K562 (cell line): ENCODE results near the gene WNK2. TPM values are rescaled to one million over a fixed set of nuclear protein-coding genes. Genes with fewer than 3 reads are reported as not detected.

Experiments
- ATAC-seq: fragments of 200-7000 bp; cut with Tn5 transposase; 3 replicates; pipeline ENCODE4 v1.9.1; 2020; ENCODE audit warnings: moderate library complexity
- BruUV-seq: library from RNA; stranded (reverse); fragments of 400-500 nt; replicated peaks from 2 replicates; lab custom pipeline; 2021; lab: Mats Ljungman, UMichigan
- CTCF ChIA-PET: fragments of 300-600 bp; formaldehyde crosslinking; extraction: SDS; loops from one replicate; lab custom pipeline; 2021; ENCODE audit warnings: low intra/inter-chr PET ratio; lab: Yijun Ruan, JAX
- POLR2A ChIA-PET: fragments of 300-600, 350-650 bp; sonication (Branson Sonifier 250); formaldehyde crosslinking; extraction: SDS; loops from one replicate; lab custom pipeline; 2021; ENCODE audit warnings: antibody characterized with exemption, inconsistent platforms; lab: Yijun Ruan, JAX
- DNase-seq, 4 experiments: peaks; one replicate each; pipeline versions ENCODE4 v3.0.0 to v3.0.0-alpha.2; 2011 to 2018; ENCODE audit warnings: low spot score in 3 of 4, mixed read lengths in 3 of 4; ENCODE audit errors: extremely low read depth in 1 of 4
- FAIRE-seq: peaks from 2 replicates; lab custom pipeline; 2011; peaks lifted over from hg19 to GRCh38; lab: Jason Lieb, UNC
- H2AFZ ChIP-seq: 2 replicates; pipeline ENCODE4 v1.6.0; 2011; ENCODE audit warnings: low read depth, low read length, control low read depth, inconsistent platforms
- H3K27ac ChIP-seq: fragments of 200-600 bp; 3 replicates; pipeline ENCODE4 v1.8.0; 2011; ENCODE audit warnings: low read depth, mild to moderate bottlenecking, control low read depth, inconsistent platforms, low read length, moderate library complexity, mixed read lengths; ENCODE audit errors: extremely low read depth
- H3K27me3 ChIP-seq, 2 experiments: fragments of 300-600 bp in 1 of 2; 2 replicates in 1 of 2; 3 replicates in 1 of 2; pipeline versions ENCODE4 v1.6.0 to v1.8.0; 2011; ENCODE audit warnings: inconsistent platforms in 2 of 2, low read length in 2 of 2, mild to moderate bottlenecking in 1 of 2, mixed read lengths in 1 of 2, moderate library complexity in 1 of 2; ENCODE audit not compliant: control insufficient read depth in 2 of 2, insufficient read depth in 2 of 2
- H3K36me3 ChIP-seq: fragments of 300-600 bp; 3 replicates; pipeline ENCODE4 v1.8.0; 2011; ENCODE audit warnings: mild to moderate bottlenecking, low read length, inconsistent platforms; ENCODE audit not compliant: control insufficient read depth, insufficient read depth
- H3K4me1 ChIP-seq, 2 experiments: fragments of 200-600 bp in 1 of 2; replicated peaks in 1 of 2; 2 replicates in 1 of 2; 3 replicates in 1 of 2; pipeline versions ENCODE4 v1.5.1 to v1.8.0; 2011; ENCODE audit warnings: inconsistent platforms in 2 of 2, low read length in 2 of 2, mild to moderate bottlenecking in 1 of 2, mixed read lengths in 1 of 2, moderate library complexity in 1 of 2; ENCODE audit not compliant: control insufficient read depth in 2 of 2, insufficient read depth in 2 of 2
- H3K4me2 ChIP-seq: 2 replicates; pipeline ENCODE4 v1.6.1; 2011; ENCODE audit warnings: low read length, control low read depth, inconsistent platforms, mixed read lengths; ENCODE audit not compliant: insufficient read depth
- H3K4me3 ChIP-seq: fragments of 200-600 bp; sonication (generic), shearing (Covaris generic); 2 replicates; pipeline ENCODE4 v1.5.1; 2016; ENCODE audit warnings: control low read depth, inconsistent platforms
- H3K79me2 ChIP-seq: fragments of 200-600 bp; 3 replicates; pipeline ENCODE4 v1.8.0; 2011; ENCODE audit warnings: low read length, inconsistent platforms; ENCODE audit not compliant: control insufficient read depth, insufficient read depth
- H3K9ac ChIP-seq, 2 experiments: 2 replicates each; pipeline versions ENCODE4 v1.6.0 to v1.6.1; 2011; ENCODE audit warnings: low read depth in 2 of 2, low read length in 2 of 2, control low read depth in 1 of 2, inconsistent platforms in 1 of 2, mild to moderate bottlenecking in 1 of 2, mixed read lengths in 1 of 2; ENCODE audit not compliant: insufficient read depth in 1 of 2
- H3K9me1 ChIP-seq: one replicate; pipeline ENCODE4 v1.6.0; 2011; ENCODE audit warnings: inconsistent platforms, mild to moderate bottlenecking, low read length, moderate library complexity; ENCODE audit not compliant: control insufficient read depth, insufficient read depth
- H3K9me3 ChIP-seq: replicated peaks from 2 replicates; pipeline ENCODE4 v1.5.1; 2011; ENCODE audit warnings: low read depth, low read length, inconsistent platforms; ENCODE audit not compliant: control insufficient read depth, insufficient read depth
- H4K20me1 ChIP-seq: replicated peaks from 2 replicates; pipeline ENCODE4 v1.6.1; 2011; ENCODE audit warnings: low read length, inconsistent platforms, mixed read lengths; ENCODE audit not compliant: control insufficient read depth, insufficient read depth
- ADNP ChIP-seq: fragments of 200-800 bp; sonication (Bioruptor generic); IDR thresholded peaks from 2 replicates; pipeline ENCODE4 v1.6.1; 2016; ENCODE audit warnings: missing genetic modification characterization, missing compliant biosample characterization
- BHLHE40 ChIP-seq: IDR thresholded peaks from 2 replicates; pipeline ENCODE4 v1.6.1; 2011; ENCODE audit warnings: low read length, improper control_type of control experiment
- FOXA3 ChIP-seq, 2 experiments: fragments of 450-650 bp in 1 of 2; sonication (generic) in 1 of 2; formaldehyde crosslinking; IDR thresholded peaks in 1 of 2; conservative IDR thresholded peaks in 1 of 2; 2 replicates each; pipeline versions ENCODE4 v1.4.0 to v1.8.0; 2020 to 2022; ENCODE audit warnings: mild to moderate bottlenecking in 2 of 2, missing genetic modification reagents in 1 of 2
- MAFF ChIP-seq: IDR thresholded peaks from 2 replicates; pipeline ENCODE4 v1.6.1; 2012; ENCODE audit warnings: low read length, improper control_type of control experiment
- RCOR1 ChIP-seq, 2 experiments: IDR thresholded peaks; 2 replicates each; pipeline ENCODE4 v1.6.1; 2012; ENCODE audit warnings: low read depth in 2 of 2, low read length in 2 of 2, borderline replicate concordance in 1 of 2, improper control_type of control experiment in 1 of 2
- SMC3 ChIP-seq: conservative IDR thresholded peaks from 2 replicates; pipeline ENCODE4 v1.6.1; 2011; ENCODE audit warnings: low read depth, low read length, improper control_type of control experiment; ENCODE audit not compliant: insufficient read depth
- ZBTB8A ChIP-seq: fragments of 450-650 bp; IDR thresholded peaks from 2 replicates; pipeline ENCODE4 v1.6.1; 2018; ENCODE audit warnings: mild to moderate bottlenecking, moderate library complexity; ENCODE audit not compliant: partially characterized antibody
- whole genome bisulfite sequencing: fragments of 100-300 bp; shearing (Covaris generic); methylation state at CpG from one replicate; pipeline ENCODE4 v1.1.6; 2016; ENCODE audit warnings: low coverage, mixed read lengths; ENCODE audit not compliant: insufficient coverage; ENCODE audit errors: missing lambda C conversion rate; 5-methylcytosine and 5-hydroxymethylcytosine counted together
- in situ Hi-C: fragments of 300-500 bp; cut with MboI; formaldehyde crosslinking; loops from 4 replicates; pipeline ENCODE4 v1.15.0; 2018; ENCODE audit warnings: inconsistent platforms, mixed read lengths
- intact Hi-C: fragments of 100-400 bp; cut with micrococcal nuclease; formaldehyde crosslinking; loops from 2 replicates; pipeline ENCODE4 v1.14.2; 2022
- polyA plus RNA-seq, 8 experiments: library from polyadenylated mRNA; depleted of rRNA in 4 of 8; stranded (reverse) in 5 of 8; unstranded in 3 of 8; fragments of >200 nt; fragmentation: Nextera tagmentation in 2 of 8; fragmentation: Illumina TruSeq in 1 of 8; extraction: Ambion mirVana in 2 of 8; extraction: Trizol in 1 of 8; gene quantifications; 2 replicates each; pipeline versions ENCODE4 v1.2.1 to v1.2.3, GENCODE V29; 2011 to 2014; ENCODE audit warnings: inconsistent platforms in 1 of 8, missing spikeins in 1 of 8
- total RNA-seq, 7 experiments: library from RNA; depleted of rRNA in 6 of 7; stranded (reverse); fragments of >200 nt in 6 of 7; fragmentation: Illumina TruSeq in 2 of 7; extraction: Trizol in 2 of 7; gene quantifications; 2 replicates each; pipeline versions ENCODE4 v1.2.1 to v1.2.3, GENCODE V29; 2011 to 2021; ENCODE audit warnings: low replicate concordance in 1 of 7
- TF ChIP-seq, protein P1 (sequence below): fragments of 450-650 bp; formaldehyde crosslinking; IDR thresholded peaks from 2 replicates; pipeline ENCODE4 v1.4.0; 2020; ENCODE audit warnings: mild to moderate bottlenecking, moderate library complexity

WNK2 gene
- total and polyA plus RNA-seq, 9 of the 15 experiments (the other 6 are each of a cell fraction or from before 2014, with no cell fraction given) = 0.36 to 3.3 (median 0.64) TPM; not detected in 2

DNA sequence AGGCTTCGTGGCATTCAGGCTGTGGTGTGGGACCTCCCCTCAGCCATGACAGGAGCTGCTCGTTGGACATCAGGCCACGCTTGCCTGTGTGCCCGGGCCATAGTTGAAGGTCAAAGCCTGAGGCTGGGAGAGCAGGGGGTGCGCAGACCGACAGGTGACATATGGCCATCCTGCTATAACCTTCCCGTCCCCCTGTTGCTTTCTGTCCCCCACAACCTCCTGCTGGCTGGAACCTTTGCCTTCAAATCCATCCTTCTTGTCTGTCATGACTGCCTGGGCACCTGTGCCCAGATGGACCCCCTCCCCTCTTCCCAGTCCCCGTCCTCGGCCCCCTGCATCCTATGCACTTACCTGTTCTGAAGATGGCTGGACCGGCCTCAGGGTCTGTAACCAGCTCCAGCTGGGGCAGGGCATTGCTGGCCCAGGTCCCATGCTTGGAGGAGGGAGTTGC, 83.2 kb downstream of the WNK2 start:
- H3K27me3 ChIP-seq = peaks cover 11 to 66% of the 10 kb centered on the region in 2 experiments
- H3K9me3 ChIP-seq = no peaks in the 10 kb centered on the region
- no peak overlapping the region for H3K4me2 ChIP-seq
- DNase-seq = no peak
- no TSS peak for BruUV-seq
- H3K79me2 ChIP-seq = no peaks in the 10 kb centered on the region
- H3K36me3 ChIP-seq = no peaks in the 10 kb centered on the region
- H3K4me3 ChIP-seq = no peak overlapping the region
- no peak overlapping the region for H2AFZ ChIP-seq
- intact Hi-C loops (no loop called here), in situ Hi-C loops (no loop called here)
- peaks cover 11% of the 10 kb centered on the region for H4K20me1 ChIP-seq
- H3K9ac ChIP-seq = no peak overlapping the region
- H3K27ac ChIP-seq = no peak overlapping the region
- TF ChIP-seq FOXA3 (CRISPR knock-in tag; conservative IDR thresholded peaks at IDR 0.05 in 1 of 2, IDR thresholded peaks at IDR 0.05 in 1 of 2) = no peak
- no peak for TF ChIP-seq SMC3
- TF ChIP-seq ADNP = no peak
- TF ChIP-seq ZBTB8A = no peak
- TF ChIP-seq RCOR1 (IDR thresholded peaks at IDR 0.05; ENCODE audit: borderline replicate concordance in 1 of 2, low read depth in 2 of 2, low read length in 2 of 2) = no peak
- TF ChIP-seq MAFF = no peak
- no peak for TF ChIP-seq BHLHE40
- TF ChIP-seq, protein P1, sequence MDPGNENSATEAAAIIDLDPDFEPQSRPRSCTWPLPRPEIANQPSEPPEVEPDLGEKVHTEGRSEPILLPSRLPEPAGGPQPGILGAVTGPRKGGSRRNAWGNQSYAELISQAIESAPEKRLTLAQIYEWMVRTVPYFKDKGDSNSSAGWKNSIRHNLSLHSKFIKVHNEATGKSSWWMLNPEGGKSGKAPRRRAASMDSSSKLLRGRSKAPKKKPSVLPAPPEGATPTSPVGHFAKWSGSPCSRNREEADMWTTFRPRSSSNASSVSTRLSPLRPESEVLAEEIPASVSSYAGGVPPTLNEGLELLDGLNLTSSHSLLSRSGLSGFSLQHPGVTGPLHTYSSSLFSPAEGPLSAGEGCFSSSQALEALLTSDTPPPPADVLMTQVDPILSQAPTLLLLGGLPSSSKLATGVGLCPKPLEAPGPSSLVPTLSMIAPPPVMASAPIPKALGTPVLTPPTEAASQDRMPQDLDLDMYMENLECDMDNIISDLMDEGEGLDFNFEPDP = no peak
- ChIA-PET CTCF (no interaction called here), POLR2A (interaction anchor here (0.5 to 0.8 kb wide), 2 partner anchors 12 to 133 kb away, joined by 3 to 4 read pairs; partner anchors contain the start of gene NINJ1)
- WGBS = 2% methylated on average over 8 of the region's 10 CpGs
- H3K4me1 ChIP-seq = peaks cover 0 to 3% of the 10 kb centered on the region in 2 experiments; a peak in 1 of 5 replicates
- ATAC-seq = no peak
- H3K9me1 ChIP-seq = peaks cover 2% of the 10 kb centered on the region
- no peak for FAIRE-seq
